ENCODE measurements around the gene ANTKMT.

DNA sequence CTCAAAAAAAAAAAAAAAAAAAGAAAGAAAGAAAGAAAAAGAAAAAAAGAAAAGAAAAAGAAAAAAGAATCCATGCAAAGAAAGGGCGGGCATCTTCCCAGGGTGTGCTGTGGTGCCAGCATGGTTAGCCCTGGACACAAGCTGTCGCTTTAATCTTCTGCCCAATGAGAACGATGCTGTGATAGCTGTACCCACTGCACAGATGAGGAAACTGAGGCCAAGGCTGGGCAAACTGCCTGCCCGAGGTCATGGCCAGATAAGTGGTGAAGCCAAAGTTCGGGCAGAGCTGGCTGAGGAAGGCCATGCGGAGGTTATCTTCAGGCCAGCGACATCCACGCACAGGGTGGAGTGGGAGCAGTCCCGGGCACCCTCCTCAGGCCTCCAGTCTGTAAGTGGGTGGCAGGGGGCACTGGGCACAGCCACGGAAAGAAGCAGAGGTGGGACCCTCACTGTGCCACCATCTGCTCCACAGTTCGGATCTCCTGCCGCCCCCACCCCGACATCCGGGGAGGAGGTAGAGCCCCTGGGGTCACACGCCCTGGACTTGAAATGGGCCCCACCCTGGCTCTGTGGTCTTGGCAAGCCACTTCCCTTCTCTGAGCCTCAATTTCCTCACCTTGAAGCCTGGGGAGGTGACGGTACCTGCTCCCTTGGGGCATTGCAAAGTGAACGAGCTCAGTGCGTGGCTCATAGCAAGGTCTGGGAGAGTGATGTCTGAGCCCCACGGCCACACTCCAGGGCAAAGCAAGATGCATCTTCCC, 21.9 kb upstream of the ANTKMT start:
- TF ChIP-seq CTCF (conservative IDR thresholded peaks at IDR 0.05 in 1 of 2, IDR thresholded peaks at IDR 0.05 in 1 of 2; ENCODE audit: low read depth in 1 of 2, low read length in 2 of 2) (no peak), EZH2 (IDR thresholded peaks at IDR 0.05; ENCODE audit: low read length, missing control alignments) (no peak)

All from fibroblast of lung (primary cell).